IPS-NIHi11 (cell line): ENCODE data around the gene DENND2C.

ENCODE experiments used
- DNase-seq: peaks from one replicate; pipeline ENCODE4 v3.0.0; 2012; ENCODE audit warnings: mixed read lengths, low spot score

The DENND2C gene

GRCh38 chr1:114540821-114541220, 129.0 kb downstream of the DENND2C start:
- no peak for DNase-seq

GRCh38 chr1:114540272-114540671, 129.6 kb downstream of the DENND2C start:
- no peak for DNase-seq

- DNase-seq = no peak
Measured at GRCh38 chr1:114536043-114536442, 133.8 kb downstream of the DENND2C start.

- DNase-seq = no peak
Measured at GRCh38 chr1:114535401-114535800, 134.4 kb downstream of the DENND2C start.
